Loucy (cell line): ENCODE results near the gene ARHGAP15.

ENCODE experiments used
- H2AFZ ChIP-seq: fragments of 200-600 bp; sonication (generic); 2 replicates; pipeline ENCODE4 v1.6.0; 2016; ENCODE audit warnings: antibody characterized with exemption, mild to moderate bottlenecking, low read length, moderate library complexity
- H3F3A ChIP-seq: fragments of 200-600 bp; 2 replicates; pipeline ENCODE4 v1.6.0; 2016; ENCODE audit warnings: antibody characterized with exemption, low read depth, mild to moderate bottlenecking
- H3K27me3 ChIP-seq: fragments of 200-600 bp; sonication (generic); 2 replicates; pipeline ENCODE4 v1.6.1; 2014; ENCODE audit warnings: low read length, mild to moderate bottlenecking; ENCODE audit not compliant: insufficient read depth, poor library complexity, severe bottlenecking
- H3K36me3 ChIP-seq: fragments of 200-600 bp; sonication (generic); 2 replicates; pipeline ENCODE4 v1.6.1; 2016; ENCODE audit warnings: low read length; ENCODE audit not compliant: insufficient read depth
- H3K4me1 ChIP-seq: fragments of 200-600 bp; sonication (generic); 2 replicates; pipeline ENCODE4 v1.5.1; 2014; ENCODE audit warnings: low read length, mild to moderate bottlenecking; ENCODE audit not compliant: insufficient read depth, poor library complexity, severe bottlenecking
- H3K4me2 ChIP-seq: fragments of 200-600 bp; sonication (generic); 2 replicates; pipeline ENCODE4 v1.6.0; 2014; ENCODE audit warnings: antibody characterized with exemption, low read length, low read depth, mild to moderate bottlenecking; ENCODE audit not compliant: poor library complexity, severe bottlenecking
- H3K4me3 ChIP-seq: fragments of 200-600 bp; sonication (generic); 2 replicates; pipeline ENCODE4 v1.5.1; 2014; ENCODE audit warnings: low read length, mild to moderate bottlenecking, mixed read lengths; ENCODE audit not compliant: poor library complexity, severe bottlenecking
- H3K79me2 ChIP-seq: fragments of 200-600 bp; sonication (generic); 2 replicates; pipeline ENCODE4 v1.6.1; 2014; ENCODE audit warnings: low read length; ENCODE audit not compliant: insufficient read depth
- H3K9ac ChIP-seq: fragments of 200-600 bp; sonication (generic); 2 replicates; pipeline ENCODE4 v1.6.0; 2014; ENCODE audit warnings: mild to moderate bottlenecking, low read depth, low read length, moderate library complexity; ENCODE audit not compliant: poor library complexity, severe bottlenecking
- H3K9me2 ChIP-seq: fragments of 200-600 bp; sonication (generic); replicated peaks from 2 replicates; pipeline ENCODE4 v1.6.1; 2016; ENCODE audit warnings: low read depth, low read length, mixed read lengths
- H3K9me3 ChIP-seq: fragments of 200-600 bp; sonication (generic); 2 replicates; pipeline ENCODE4 v1.6.1; 2014; ENCODE audit warnings: mild to moderate bottlenecking, antibody characterized with exemption, low read length, low read depth; ENCODE audit not compliant: insufficient read depth
- H4K20me1 ChIP-seq: fragments of 200-600 bp; sonication (generic); 2 replicates; pipeline ENCODE4 v1.6.0; 2014; ENCODE audit warnings: antibody characterized with exemption, low read length, mild to moderate bottlenecking; ENCODE audit not compliant: insufficient read depth, poor library complexity, severe bottlenecking
- CTCF ChIP-seq: fragments of 200-600 bp; sonication (generic); conservative IDR thresholded peaks from 2 replicates; pipeline ENCODE4 v1.5.1; 2014; ENCODE audit warnings: mild to moderate bottlenecking, antibody characterized with exemption, low read length
- EZH2phosphoT487 ChIP-seq: fragments of 200-600 bp; IDR thresholded peaks from 2 replicates; pipeline ENCODE4 v1.6.1; 2018; ENCODE audit warnings: antibody characterized with exemption, mild to moderate bottlenecking, moderate library complexity, borderline replicate concordance

The ARHGAP15 gene

GRCh38 chr2:143521396-143521795 lies 392.2 kb downstream of the ARHGAP15 start:
- Histone ChIP-seq H3K4me1 (no peaks in the 10 kb centered on the region), H3K9me3 (no peaks in the 10 kb centered on the region), H3F3A (no peaks in the 10 kb centered on the region), H3K4me2 (no peak overlapping the region), H3K79me2 (no peaks in the 10 kb centered on the region), H3K36me3 (peaks cover 61% of the 10 kb centered on the region; the same call in 1 of the 2 replicates), H4K20me1 (peaks cover 3% of the 10 kb centered on the region), H3K27me3 (no peaks in the 10 kb centered on the region), H3K9ac (no peak overlapping the region), H2AFZ (no peak overlapping the region), H3K4me3 (no peak overlapping the region), H3K9me2 (no peaks in the 10 kb centered on the region)
- TF ChIP-seq EZH2phosphoT487 (no peak), CTCF (no peak)

GRCh38 chr2:143522699-143523098 lies 393.5 kb downstream of the ARHGAP15 start:
- no peak overlapping the region for H3K9ac ChIP-seq
- peaks cover 67% of the 10 kb centered on the region for H3K36me3 ChIP-seq
- no peaks in the 10 kb centered on the region for H3K27me3 ChIP-seq
- H2AFZ ChIP-seq, result no peak overlapping the region
- no peaks in the 10 kb centered on the region for H3K9me2 ChIP-seq
- H3K4me2 ChIP-seq, result no peak overlapping the region
- H3F3A ChIP-seq, result no peaks in the 10 kb centered on the region
- TF ChIP-seq EZH2phosphoT487, result no peak
- no peak for TF ChIP-seq CTCF
- H3K9me3 ChIP-seq, result no peaks in the 10 kb centered on the region
- no peaks in the 10 kb centered on the region for H3K79me2 ChIP-seq
- no peaks in the 10 kb centered on the region for H3K4me1 ChIP-seq
- H3K4me3 ChIP-seq, result no peak overlapping the region
- H4K20me1 ChIP-seq, result peaks cover 3% of the 10 kb centered on the region

- no peak for TF ChIP-seq EZH2phosphoT487
- no peaks in the 10 kb centered on the region for H3K27me3 ChIP-seq
- H3F3A ChIP-seq, result no peaks in the 10 kb centered on the region
- H3K4me2 ChIP-seq, result no peak overlapping the region
- no peak overlapping the region for H2AFZ ChIP-seq
- H3K4me1 ChIP-seq, result peaks cover 4% of the 10 kb centered on the region
- H3K79me2 ChIP-seq, result no peaks in the 10 kb centered on the region
- no peaks in the 10 kb centered on the region for H3K9me3 ChIP-seq
- H3K9me2 ChIP-seq, result no peaks in the 10 kb centered on the region
- peaks cover 58% of the 10 kb centered on the region for H3K36me3 ChIP-seq
- H4K20me1 ChIP-seq, result peaks cover 3% of the 10 kb centered on the region
- H3K4me3 ChIP-seq, result no peak overlapping the region
- no peak overlapping the region for H3K9ac ChIP-seq
Observed at GRCh38 chr2:143524119-143524553, 394.9 kb downstream of the ARHGAP15 start.

- H3K9ac ChIP-seq, result no peak overlapping the region
Observed at GRCh38 chr2:143524559-143525401, 395.6 kb downstream of the ARHGAP15 start.

More at GRCh38 chr2:143524559-143525401, 395.6 kb downstream of the ARHGAP15 start:
- Histone ChIP-seq H3K4me1 (peaks cover 4% of the 10 kb centered on the region), H3F3A (no peaks in the 10 kb centered on the region), H3K4me3 (no peak overlapping the region), H4K20me1 (peaks cover 3% of the 10 kb centered on the region), H2AFZ (no peak overlapping the region), H3K79me2 (no peaks in the 10 kb centered on the region), H3K9me3 (no peaks in the 10 kb centered on the region), H3K9me2 (no peaks in the 10 kb centered on the region), H3K27me3 (no peaks in the 10 kb centered on the region), H3K36me3 (peaks cover 51% of the 10 kb centered on the region), H3K4me2 (no peak overlapping the region)
- TF ChIP-seq EZH2phosphoT487 (no peak), CTCF (no peak)
